Measurements from ENCODE around the gene PDCD7.

PDCD7 gene

DNA sequence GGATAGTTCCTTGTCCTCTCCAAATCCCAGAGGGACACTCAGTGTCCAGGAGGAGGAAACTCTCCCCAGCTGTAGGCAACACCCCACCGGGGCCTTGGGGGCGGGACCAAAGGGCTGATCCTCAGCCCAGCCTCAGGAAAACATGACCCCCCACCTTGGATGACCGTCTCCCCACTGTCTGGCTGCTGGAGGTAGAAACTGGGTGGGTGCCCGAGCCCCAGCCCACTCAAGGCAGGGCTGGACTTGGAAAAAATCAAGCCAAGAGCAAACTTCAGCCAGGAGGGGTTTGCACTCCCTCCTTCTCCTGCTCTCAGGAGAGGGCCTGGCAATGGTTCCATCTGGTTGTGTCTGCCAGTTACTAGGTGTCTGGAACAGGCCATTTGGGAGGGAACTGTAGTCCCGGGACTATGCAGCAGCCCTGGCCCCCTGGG lies 62.2 kb downstream of the PDCD7 start:
- DNase-seq = no peak

DNA sequence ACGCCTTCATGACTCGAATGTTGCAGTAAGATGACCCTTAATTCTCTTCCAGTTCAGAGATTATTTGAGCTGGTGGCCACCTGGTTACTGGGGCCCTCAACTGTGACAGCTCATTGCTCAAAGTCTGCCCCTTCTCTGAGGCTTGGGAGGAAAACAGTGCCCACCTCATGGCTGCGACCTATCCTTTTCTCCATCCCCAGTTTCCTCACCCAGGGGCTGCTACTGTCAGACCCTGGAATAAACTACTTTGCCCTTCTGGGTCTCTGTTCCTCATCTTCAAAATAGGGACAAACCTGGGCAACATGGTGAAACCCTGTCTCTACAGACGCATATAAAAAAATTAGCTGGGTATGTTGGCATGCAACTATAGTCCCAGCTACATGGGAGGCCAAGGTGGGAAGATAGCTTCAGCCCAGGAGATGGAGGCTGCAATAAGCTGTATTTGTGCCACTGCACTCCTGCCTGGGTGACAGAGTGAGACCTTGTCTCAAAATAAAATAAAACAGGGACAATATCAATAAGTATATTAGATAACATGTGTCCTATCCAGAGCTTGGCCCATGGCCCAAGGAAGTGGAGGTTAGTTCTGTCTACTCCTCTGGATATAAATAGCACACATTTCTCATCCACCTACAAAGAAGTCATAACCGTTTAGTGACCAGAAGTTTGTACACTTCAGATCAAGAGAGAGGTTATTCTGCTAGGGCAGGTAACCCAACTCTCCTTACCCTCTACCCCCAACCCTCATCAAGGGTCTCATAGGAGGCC lies 63.6 kb downstream of the PDCD7 start:
- DNase-seq = no peak

DNA sequence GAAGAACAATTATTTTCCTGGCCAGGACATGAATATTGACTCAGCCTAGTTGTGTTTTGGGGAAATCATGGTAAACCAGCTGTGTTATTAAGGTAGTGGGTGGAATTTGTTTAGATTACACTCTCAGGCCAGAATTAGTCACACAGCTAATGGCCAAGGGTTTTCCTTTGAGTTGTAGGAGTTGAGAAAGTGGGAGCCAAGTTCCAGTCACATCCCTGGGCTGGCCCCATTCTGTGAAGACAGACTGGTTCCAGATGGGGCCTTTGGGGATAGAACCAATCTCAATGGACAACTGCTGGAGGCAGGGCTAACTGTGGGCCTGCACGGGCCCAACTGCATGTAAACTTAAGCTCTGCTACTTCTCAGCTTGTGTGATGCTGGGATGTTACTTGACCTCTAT lies 64.4 kb downstream of the PDCD7 start:
- no peak for DNase-seq

DNA sequence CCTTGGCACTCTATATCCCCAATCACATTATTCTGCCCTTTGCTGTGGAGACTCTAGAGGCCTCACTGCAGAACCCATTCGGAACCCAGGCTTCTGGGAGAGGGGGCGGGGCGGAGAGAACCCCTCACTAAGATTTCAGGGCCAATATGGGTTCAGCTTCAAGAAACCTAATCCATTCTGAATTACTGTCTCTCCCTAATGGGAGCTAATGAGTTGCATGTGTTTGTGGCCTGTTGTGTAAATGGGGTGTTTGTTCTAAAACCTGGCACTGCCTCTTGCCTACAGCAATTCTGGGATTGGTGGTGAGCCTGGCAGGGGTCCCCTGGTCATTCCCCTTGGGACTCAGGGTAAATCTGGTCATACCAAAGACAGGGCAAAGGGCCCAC lies 65.2 kb downstream of the PDCD7 start:
- DNase-seq = no peak

DNA sequence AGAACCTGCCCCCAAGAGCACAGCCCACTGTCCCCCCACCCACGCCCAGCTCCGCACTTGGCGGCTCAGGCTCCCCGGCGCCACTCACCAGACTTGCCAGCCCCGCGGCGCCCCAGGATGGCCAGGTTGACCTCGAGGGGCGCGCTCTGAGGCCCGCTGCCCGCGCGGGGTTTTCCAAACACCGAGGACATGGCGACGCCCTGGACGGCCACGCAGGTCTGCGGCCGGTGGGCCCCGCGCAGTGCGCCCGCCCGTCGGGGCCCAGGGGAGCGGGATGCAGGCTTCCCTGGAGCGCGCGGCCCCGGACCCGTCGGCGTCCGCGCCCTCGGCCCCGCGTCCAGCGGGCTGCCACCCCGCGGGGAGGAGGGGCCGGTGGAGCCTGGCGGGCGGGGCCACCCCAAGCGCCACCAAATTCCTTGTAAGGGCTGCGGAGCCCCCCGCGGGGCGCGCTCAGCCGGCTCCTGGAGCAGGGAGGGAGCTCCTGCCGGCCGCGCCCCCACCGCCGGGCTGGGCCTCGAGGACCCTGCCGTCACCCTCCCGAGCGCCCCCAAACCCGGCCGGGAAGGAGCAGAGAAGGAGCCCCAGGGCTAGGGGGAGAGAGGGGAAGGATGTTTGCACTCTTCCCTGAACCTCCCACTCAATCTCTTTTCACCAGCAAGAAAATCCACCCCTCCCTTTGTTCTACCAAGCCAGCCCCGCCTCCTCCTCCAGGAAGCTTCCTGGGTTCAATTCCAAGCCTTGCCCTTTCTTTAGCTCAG lies 65.8 kb downstream of the PDCD7 start, which contains the start of gene RASL12:
TSS of gene RASL12 (minus strand) at position 347 of the 758 bp plus-strand sequence. CDS start at position 191, 156 bp downstream.
- no peak for DNase-seq
